Umbilical cord (tissue), 2 donors: ENCODE measurements around the gene ANXA11. TPM values are rescaled to one million over a fixed set of nuclear protein-coding genes. Genes with fewer than 3 reads are reported as not detected.
"Not testable (repeated sequence)": the region's sequence is repeated elsewhere in the genome, so short reads cannot be mapped to it uniquely, and the experiment has no call there.

Source experiments
- DNase-seq: peaks from one replicate; pipeline ENCODE4 v3.0.0-alpha.2; 2015; ENCODE audit warnings: low spot score
- total RNA-seq: library from RNA; depleted of rRNA; stranded (reverse); fragments of >200 nt; gene quantifications from one replicate; pipeline ENCODE4 v1.2.3, GENCODE V29; 2014; ENCODE audit warnings: low replicate concordance; ENCODE audit not compliant: insufficient read depth

ANXA11 gene
- total RNA-seq, 1 donor from 2014 or later: 65.0 TPM

GRCh38 chr10:80210259-80210658, 4.9 kb upstream of the ANXA11 start:
- no peak for DNase-seq

GRCh38 chr10:80207768-80208370, 2.5 kb upstream of the ANXA11 start:
- no peak for DNase-seq

GRCh38 chr10:80206277-80206655, 929 bp upstream of the ANXA11 start:
- DNase-seq: no peak

- DNase-seq: peak; percentile 59
Observed at GRCh38 chr10:80204677-80205476, 460 bp downstream of the ANXA11 start.

GRCh38 chr10:80203835-80204676, 1.3 kb downstream of the ANXA11 start:
- peak; percentile 47 for DNase-seq

GRCh38 chr10:80202934-80203834, 2.2 kb downstream of the ANXA11 start:
- DNase-seq: peak; percentile 97

GRCh38 chr10:80202530-80202929, 2.8 kb downstream of the ANXA11 start:
- not testable (repeated sequence) for DNase-seq

- DNase-seq: no peak
Observed at GRCh38 chr10:80201608-80202141, 3.7 kb downstream of the ANXA11 start.

GRCh38 chr10:80200687-80201086, 4.7 kb downstream of the ANXA11 start:
- no peak for DNase-seq

GRCh38 chr10:80200259-80200658, 5.1 kb downstream of the ANXA11 start:
- DNase-seq: no peak

- peak; percentile 76 for DNase-seq
Observed at GRCh38 chr10:80199828-80200227, 5.5 kb downstream of the ANXA11 start.

- DNase-seq: no peak
Observed at GRCh38 chr10:80197972-80198916, 7.1 kb downstream of the ANXA11 start.

- DNase-seq: no peak
Observed at GRCh38 chr10:80196950-80197315, 8.4 kb downstream of the ANXA11 start.

- no peak for DNase-seq
Observed at GRCh38 chr10:80196270-80196949, 8.9 kb downstream of the ANXA11 start.

- no peak for DNase-seq
Observed at GRCh38 chr10:80195046-80195574, 10.2 kb downstream of the ANXA11 start.

- no peak for DNase-seq
Observed at GRCh38 chr10:80194373-80195045, 10.8 kb downstream of the ANXA11 start.

GRCh38 chr10:80192553-80192952, 12.8 kb downstream of the ANXA11 start:
- DNase-seq: no peak

GRCh38 chr10:80191589-80192270, 13.6 kb downstream of the ANXA11 start:
- DNase-seq: no peak
